D721Med (cell line): ENCODE results near the gene AHNAK2.
"Not testable (repeated sequence)": the region's sequence is repeated elsewhere in the genome, so short reads cannot be mapped to it uniquely, and the experiment has no call there.

Source experiments
- DNase-seq: peaks from one replicate; pipeline ENCODE4 v3.0.0; 2011; ENCODE audit warnings: low spot score; ENCODE audit not compliant: insufficient read length
- FAIRE-seq: peaks from 2 replicates; lab custom pipeline; 2011; peaks lifted over from hg19 to GRCh38; lab: Jason Lieb, UNC
- CTCF ChIP-seq: IDR thresholded peaks from 2 replicates; pipeline ENCODE4 v1.5.1; 2012; ENCODE audit warnings: mild to moderate bottlenecking, control low read depth; ENCODE audit not compliant: insufficient read depth; ENCODE audit errors: missing control alignments

Gene AHNAK2

DNA sequence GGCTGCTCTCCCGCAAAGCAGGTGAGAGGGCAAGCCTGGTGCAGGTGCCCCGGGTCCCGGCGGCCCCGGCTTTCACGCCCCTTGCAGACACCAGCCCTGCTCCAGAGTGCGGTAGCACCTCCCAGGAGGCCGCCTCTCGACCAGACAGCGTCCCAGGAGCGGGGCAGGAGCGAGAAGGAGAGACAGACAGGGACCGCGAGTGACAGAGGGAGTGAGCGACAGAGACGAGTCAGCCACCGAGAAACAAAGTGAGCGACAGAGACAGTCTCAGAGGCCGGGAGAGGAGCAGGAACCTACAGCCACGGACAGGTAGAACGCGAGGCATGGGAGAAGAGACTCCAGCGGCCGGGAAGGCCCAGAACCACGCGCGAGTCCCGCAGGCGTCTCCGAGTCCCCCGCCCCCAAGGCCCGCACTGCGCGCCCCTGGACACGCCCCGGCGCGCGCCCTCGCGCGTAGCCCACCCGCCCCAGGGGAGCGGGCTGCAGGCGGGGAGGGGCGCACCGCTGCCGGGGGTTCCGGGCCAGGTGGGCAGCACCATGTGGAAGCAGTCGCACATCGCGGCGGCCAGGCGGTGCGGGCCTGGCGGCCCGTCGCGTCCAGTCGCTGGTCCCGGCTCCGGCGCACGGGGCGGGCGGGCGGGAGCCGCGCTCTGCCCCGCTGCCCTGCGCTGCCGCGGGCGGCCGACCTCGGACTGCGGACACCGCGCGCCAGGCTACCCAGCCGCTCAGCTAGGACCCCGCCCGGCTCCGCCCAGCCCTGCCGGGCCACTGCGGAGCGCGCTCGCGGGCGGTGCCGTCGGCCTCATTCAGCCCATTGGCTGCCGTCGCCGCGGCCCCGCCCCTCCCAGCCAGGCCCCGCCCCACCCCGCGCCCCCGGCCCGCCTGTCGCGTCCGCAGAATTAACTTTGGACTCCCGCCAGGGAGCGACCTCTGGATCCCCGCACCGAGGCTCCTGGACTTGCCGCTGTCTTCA is at the start of gene AHNAK2:
TSS of gene AHNAK2 (minus strand) at position 694 of the 973 bp plus-strand sequence. CDS start at position 557, 137 bp downstream.
- TF ChIP-seq CTCF, result no peak
- FAIRE-seq, result no peak
- DNase-seq, result peak; percentile 51

- not testable (repeated sequence) for DNase-seq, FAIRE-seq
Observed at GRCh38 chr14:105027718-105028117, 49.5 kb upstream of the AHNAK2 start.

- DNase-seq, result no peak
- TF ChIP-seq CTCF, result no peak
- no peak for FAIRE-seq
Observed at GRCh38 chr14:105026802-105027563, 48.8 kb upstream of the AHNAK2 start.

DNA sequence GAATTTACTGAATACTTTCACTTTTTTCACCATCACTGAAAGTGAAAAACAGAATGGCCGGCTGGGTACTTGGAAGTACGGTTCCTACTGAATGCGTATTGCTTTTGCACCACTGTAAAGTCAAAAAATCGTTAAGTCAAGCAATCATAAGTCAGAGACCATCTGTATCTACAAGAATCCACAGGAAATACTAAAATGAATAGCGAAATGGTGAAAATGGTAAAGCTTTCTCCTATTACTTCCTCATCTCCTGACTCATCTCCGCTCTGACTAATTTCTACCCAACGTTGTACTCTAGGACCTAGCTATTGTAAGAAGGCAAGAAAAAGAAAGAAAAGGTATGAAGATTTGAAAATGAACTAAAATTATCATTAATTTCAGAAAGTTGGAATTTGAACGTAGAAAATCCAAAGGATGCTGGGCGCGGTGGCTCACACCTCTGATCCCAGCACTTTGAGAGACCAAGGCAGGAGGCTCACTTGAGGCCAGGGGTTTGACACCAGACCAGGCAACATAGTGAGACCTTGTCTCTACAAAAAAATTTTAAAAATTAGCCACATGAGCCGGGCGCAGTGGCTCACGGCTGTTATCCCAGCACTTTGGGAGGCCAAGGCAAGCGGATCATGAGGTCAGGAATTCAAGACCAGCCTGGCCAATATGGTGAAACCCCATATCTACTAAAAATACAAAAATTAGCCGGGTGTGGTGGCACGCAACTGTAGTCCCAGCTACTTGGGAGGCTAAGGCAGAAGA is 48.0 kb upstream of the AHNAK2 start:
- no peak for FAIRE-seq
- no peak for DNase-seq
- TF ChIP-seq CTCF, result no peak

DNA sequence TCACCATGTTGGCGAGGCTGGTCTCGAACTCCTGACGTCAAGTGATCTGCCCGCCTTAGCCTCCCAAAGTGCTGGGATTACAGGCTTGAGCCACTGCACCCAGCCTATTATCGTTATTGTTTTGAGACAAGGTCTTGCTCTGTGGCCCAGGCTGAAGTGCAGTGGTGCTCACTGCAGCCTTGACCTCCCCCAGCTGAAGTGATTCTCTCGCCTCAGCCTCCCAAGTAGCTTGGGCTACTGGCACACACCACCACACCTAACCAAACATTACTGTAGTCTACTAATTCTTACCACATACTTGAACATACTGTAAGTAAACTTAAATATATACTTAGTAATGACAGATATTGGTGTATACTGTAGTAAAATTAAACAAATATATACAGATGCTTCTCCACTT is 47.3 kb upstream of the AHNAK2 start:
- FAIRE-seq (no peak), DNase-seq (no peak)
- no peak for TF ChIP-seq CTCF

DNA sequence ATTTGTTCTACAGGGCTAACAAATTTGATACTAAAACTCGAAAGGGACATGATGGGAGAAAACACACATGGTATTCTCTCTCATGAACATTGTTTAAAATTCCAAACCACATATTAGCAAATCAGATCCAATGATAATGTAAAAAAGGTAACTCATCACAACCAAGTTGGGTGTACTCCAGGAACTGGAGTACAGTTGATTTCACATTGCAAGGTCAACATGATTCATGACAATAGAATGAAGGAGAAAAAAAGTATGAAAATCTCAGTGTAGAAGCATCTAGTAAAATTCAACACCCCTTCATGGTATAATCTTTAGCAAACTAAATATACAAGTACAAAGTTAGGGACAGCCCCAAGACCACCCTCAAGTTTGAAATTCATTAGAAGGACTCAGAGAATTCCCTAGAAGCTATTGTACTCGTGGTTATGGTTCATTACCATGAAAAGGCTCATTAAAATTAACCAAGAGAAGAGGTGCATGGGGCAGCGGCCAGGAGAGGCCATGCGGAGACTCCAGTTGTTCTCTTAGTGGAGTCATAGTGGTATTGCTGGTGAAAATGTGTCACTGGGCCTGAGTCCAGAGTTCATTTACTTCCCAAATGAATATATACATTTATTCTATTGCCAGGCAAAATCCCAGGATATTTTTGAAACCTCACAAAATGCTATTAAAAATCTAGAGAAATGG is 45.8 kb upstream of the AHNAK2 start:
- FAIRE-seq (no peak), DNase-seq (no peak)
- no peak for TF ChIP-seq CTCF
